Measurements from ENCODE around the gene COL12A1. TPM values are rescaled to one million over a fixed set of nuclear protein-coding genes. Genes with fewer than 3 reads are reported as not detected.

COL12A1 gene
- total RNA-seq, 1 experiment from 2014 or later: 29.3 TPM

DNA sequence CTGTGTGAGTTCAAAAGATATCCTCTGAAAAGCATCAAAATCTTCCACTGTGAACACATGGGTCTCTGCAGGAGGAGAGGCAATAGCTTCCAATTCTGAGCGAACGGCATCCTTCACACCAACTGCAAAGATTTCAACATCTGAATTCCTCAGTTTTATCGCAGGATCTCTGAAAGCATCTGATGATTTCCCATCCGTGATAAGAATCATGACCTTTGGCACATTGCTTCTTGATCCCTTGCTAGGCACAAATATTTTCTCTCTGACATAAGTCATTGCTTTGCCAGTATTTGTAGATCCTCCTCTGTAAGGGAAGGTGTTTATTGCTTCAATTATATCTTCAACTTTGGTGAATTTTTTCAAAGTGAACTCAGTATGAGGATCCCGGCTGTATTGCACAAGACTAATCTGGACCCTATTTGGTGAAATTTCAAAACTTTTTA, 22.7 kb downstream of the COL12A1 start:
- Mint-ChIP-seq H3K27ac (ENCODE audit: unreplicated experiment) (no peak overlapping the region), H3K9me3 (ENCODE audit: low read depth, unreplicated experiment) (no peaks in the 10 kb centered on the region), H3K4me1 (ENCODE audit: low read depth, unreplicated experiment) (no peaks in the 10 kb centered on the region), H3K27me3 (ENCODE audit: unreplicated experiment) (no peaks in the 10 kb centered on the region), H3K4me3 (ENCODE audit: low read depth, unreplicated experiment) (no peak overlapping the region), H3K36me3 (ENCODE audit: insufficient read depth, unreplicated experiment) (no peaks in the 10 kb centered on the region)
- CTCF ChIA-PET: no interaction called here
- no peak for DNase-seq
- intact Hi-C loops (cut with micrococcal nuclease; ENCODE audit: unreplicated experiment): no loop called here
- TF ChIP-seq CTCF (IDR thresholded peaks at IDR 0.05; ENCODE audit: unreplicated experiment): no peak
- no TSS peak for BruUV-seq (replicated peaks)

GRCh38 chr6:75180864-75181263, 25.0 kb downstream of the COL12A1 start:
- Mint-ChIP-seq H3K9me3 (ENCODE audit: low read depth, unreplicated experiment) (no peaks in the 10 kb centered on the region), H3K4me1 (ENCODE audit: low read depth, unreplicated experiment) (no peaks in the 10 kb centered on the region), H3K4me3 (ENCODE audit: low read depth, unreplicated experiment) (no peak overlapping the region), H3K27ac (ENCODE audit: unreplicated experiment) (no peak overlapping the region), H3K36me3 (ENCODE audit: insufficient read depth, unreplicated experiment) (no peaks in the 10 kb centered on the region), H3K27me3 (ENCODE audit: unreplicated experiment) (no peaks in the 10 kb centered on the region)
- no TSS peak for BruUV-seq (replicated peaks)
- DNase-seq: no peak
- intact Hi-C loops (cut with micrococcal nuclease; ENCODE audit: unreplicated experiment): no loop called here
- CTCF ChIA-PET: no interaction called here
- TF ChIP-seq CTCF (IDR thresholded peaks at IDR 0.05; ENCODE audit: unreplicated experiment): no peak

GRCh38 chr6:75178757-75179156, 27.1 kb downstream of the COL12A1 start:
- DNase-seq: no peak
- TF ChIP-seq CTCF (IDR thresholded peaks at IDR 0.05; ENCODE audit: unreplicated experiment): no peak
- no peak overlapping the region for H3K4me3 Mint-ChIP-seq (ENCODE audit: low read depth, unreplicated experiment)
- no peaks in the 10 kb centered on the region for H3K9me3 Mint-ChIP-seq (ENCODE audit: low read depth, unreplicated experiment)
- intact Hi-C loops (cut with micrococcal nuclease; ENCODE audit: unreplicated experiment): no loop called here
- H3K4me1 Mint-ChIP-seq (ENCODE audit: low read depth, unreplicated experiment): no peaks in the 10 kb centered on the region
- no peak overlapping the region for H3K27ac Mint-ChIP-seq (ENCODE audit: unreplicated experiment)
- BruUV-seq (replicated peaks): no TSS peak
- CTCF ChIA-PET: no interaction called here
- no peaks in the 10 kb centered on the region for H3K27me3 Mint-ChIP-seq (ENCODE audit: unreplicated experiment)
- no peaks in the 10 kb centered on the region for H3K36me3 Mint-ChIP-seq (ENCODE audit: insufficient read depth, unreplicated experiment)

- Mint-ChIP-seq H3K4me3 (ENCODE audit: low read depth, unreplicated experiment) (no peak overlapping the region), H3K4me1 (ENCODE audit: low read depth, unreplicated experiment) (no peaks in the 10 kb centered on the region), H3K27me3 (ENCODE audit: unreplicated experiment) (no peaks in the 10 kb centered on the region), H3K27ac (ENCODE audit: unreplicated experiment) (no peak overlapping the region), H3K36me3 (ENCODE audit: insufficient read depth, unreplicated experiment) (no peaks in the 10 kb centered on the region), H3K9me3 (ENCODE audit: low read depth, unreplicated experiment) (no peaks in the 10 kb centered on the region)
- intact Hi-C loops (cut with micrococcal nuclease; ENCODE audit: unreplicated experiment): no loop called here
- DNase-seq: no peak
- CTCF ChIA-PET: no interaction called here
- no peak for TF ChIP-seq CTCF (IDR thresholded peaks at IDR 0.05; ENCODE audit: unreplicated experiment)
- BruUV-seq (replicated peaks): no TSS peak
Observed at GRCh38 chr6:75176076-75176582, 29.7 kb downstream of the COL12A1 start.

Measured in Calu3 (cell line).